Colonic mucosa (tissue), 4 donors: Measurements from ENCODE around the gene RAP1GDS1. TPM values are rescaled to one million over a fixed set of nuclear protein-coding genes. Genes with fewer than 3 reads are reported as not detected.

ENCODE experiments used
- DNase-seq: peaks from one replicate; pipeline ENCODE4 v3.0.0-alpha.2; 2020
- H3K27ac ChIP-seq: fragments of 200-600 bp; one replicate; pipeline ENCODE4 v1.8.0; 2021
- H3K27me3 ChIP-seq: fragments of 200-600 bp; one replicate; pipeline ENCODE4 v1.8.0; 2021
- H3K36me3 ChIP-seq: fragments of 200-600 bp; one replicate; pipeline ENCODE4 v1.8.0; 2021
- H3K4me1 ChIP-seq: fragments of 200-600 bp; one replicate; pipeline ENCODE4 v1.8.0; 2021; ENCODE audit warnings: mild to moderate bottlenecking
- H3K4me3 ChIP-seq: fragments of 200-600 bp; one replicate; pipeline ENCODE4 v1.8.0; 2021
- H3K9ac ChIP-seq, 2 donors: one replicate each; pipeline ENCODE4 v1.7.0; 2013; ENCODE audit warnings: control low read depth in 2 of 2, low read depth in 2 of 2, low read length in 2 of 2
- H3K9me3 ChIP-seq: fragments of 200-600 bp; one replicate; pipeline ENCODE4 v1.8.0; 2021
- intact Hi-C: fragments of 100-400 bp; cut with DNase I; formaldehyde crosslinking; loops from one replicate; pipeline ENCODE4 v1.14.1; 2022
- total RNA-seq, 2 donors: library from RNA; stranded (reverse); fragmentation: NEBNext Ultra II Directional in 1 of 2; extraction: Animal tissue kit (Norgen Biotek cat#: 25700) in 1 of 2; gene quantifications; one replicate each; pipeline ENCODE4 v1.2.1, GENCODE V29; 2021
- TF ChIP-seq, protein P1 (sequence below): fragments of 200-600 bp; IDR thresholded peaks from one replicate; pipeline ENCODE4 v1.8.0; 2022; ENCODE audit warnings: antibody characterized with exemption, mild to moderate bottlenecking
- donor health status: healthy.
- donor health status: DM: no; HTN: no; CAD: no.
- donor health status: DM: no; HTN: no; CAD: no.

Gene RAP1GDS1
- total RNA-seq, 2 donors from 2014 or later, result 38.4 to 42.3 TPM

DNA sequence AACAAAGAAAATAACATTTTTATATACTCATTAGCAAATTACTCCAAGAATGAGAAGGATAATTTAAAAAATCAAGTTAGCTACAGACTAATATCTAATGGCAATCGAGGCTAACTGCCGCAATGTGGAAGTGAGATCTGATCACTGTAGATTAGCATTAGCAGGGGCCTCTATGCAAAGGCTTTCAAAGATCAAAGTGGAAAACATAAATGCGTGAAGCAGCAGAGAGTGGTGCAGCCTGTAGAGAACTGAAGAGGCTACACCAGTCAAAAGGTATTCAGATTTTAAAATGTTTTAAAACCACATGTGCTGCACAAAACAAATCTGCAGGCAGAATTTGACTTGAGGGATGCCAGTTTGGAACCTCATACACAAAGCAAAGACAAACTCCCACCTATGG, 24.0 kb upstream of the RAP1GDS1 start:
- TF ChIP-seq, protein P1, sequence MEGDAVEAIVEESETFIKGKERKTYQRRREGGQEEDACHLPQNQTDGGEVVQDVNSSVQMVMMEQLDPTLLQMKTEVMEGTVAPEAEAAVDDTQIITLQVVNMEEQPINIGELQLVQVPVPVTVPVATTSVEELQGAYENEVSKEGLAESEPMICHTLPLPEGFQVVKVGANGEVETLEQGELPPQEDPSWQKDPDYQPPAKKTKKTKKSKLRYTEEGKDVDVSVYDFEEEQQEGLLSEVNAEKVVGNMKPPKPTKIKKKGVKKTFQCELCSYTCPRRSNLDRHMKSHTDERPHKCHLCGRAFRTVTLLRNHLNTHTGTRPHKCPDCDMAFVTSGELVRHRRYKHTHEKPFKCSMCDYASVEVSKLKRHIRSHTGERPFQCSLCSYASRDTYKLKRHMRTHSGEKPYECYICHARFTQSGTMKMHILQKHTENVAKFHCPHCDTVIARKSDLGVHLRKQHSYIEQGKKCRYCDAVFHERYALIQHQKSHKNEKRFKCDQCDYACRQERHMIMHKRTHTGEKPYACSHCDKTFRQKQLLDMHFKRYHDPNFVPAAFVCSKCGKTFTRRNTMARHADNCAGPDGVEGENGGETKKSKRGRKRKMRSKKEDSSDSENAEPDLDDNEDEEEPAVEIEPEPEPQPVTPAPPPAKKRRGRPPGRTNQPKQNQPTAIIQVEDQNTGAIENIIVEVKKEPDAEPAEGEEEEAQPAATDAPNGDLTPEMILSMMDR, result no peak
- no peak overlapping the region for H3K9ac ChIP-seq
- no peak overlapping the region for H3K27ac ChIP-seq
- H3K4me1 ChIP-seq, result no peaks in the 10 kb centered on the region
- no peak overlapping the region for H3K4me3 ChIP-seq
- no peaks in the 10 kb centered on the region for H3K36me3 ChIP-seq
- intact Hi-C loops, result no loop called here
- H3K9me3 ChIP-seq, result no peaks in the 10 kb centered on the region
- H3K27me3 ChIP-seq, result no peaks in the 10 kb centered on the region
- DNase-seq, result no peak

DNA sequence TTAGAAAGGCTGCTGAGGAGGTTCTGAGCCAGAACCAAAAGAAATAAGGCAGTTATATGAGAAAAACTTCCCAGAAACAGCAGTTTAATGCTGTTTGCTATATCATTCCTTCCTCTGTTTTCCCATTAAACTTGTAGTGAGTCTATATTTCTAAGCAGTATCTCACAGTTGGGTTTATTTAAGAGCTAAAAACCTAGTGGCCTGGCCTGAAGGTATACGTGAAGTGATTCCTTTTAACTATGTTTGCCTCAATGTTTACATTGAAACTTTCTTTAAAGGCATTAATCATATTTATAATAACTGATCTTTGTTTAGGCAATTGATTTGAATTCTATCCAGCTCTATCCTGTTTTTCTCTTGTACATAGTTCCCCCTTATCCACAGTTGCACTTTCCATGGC, 19.1 kb upstream of the RAP1GDS1 start:
- no peaks in the 10 kb centered on the region for H3K9me3 ChIP-seq
- no peak overlapping the region for H3K4me3 ChIP-seq
- no peaks in the 10 kb centered on the region for H3K36me3 ChIP-seq
- no peak for DNase-seq
- TF ChIP-seq, protein P1, result no peak
- no peaks in the 10 kb centered on the region for H3K4me1 ChIP-seq
- H3K9ac ChIP-seq, result no peak overlapping the region
- H3K27me3 ChIP-seq, result no peaks in the 10 kb centered on the region
- H3K27ac ChIP-seq, result no peak overlapping the region
- intact Hi-C loops, result no loop called here

DNA sequence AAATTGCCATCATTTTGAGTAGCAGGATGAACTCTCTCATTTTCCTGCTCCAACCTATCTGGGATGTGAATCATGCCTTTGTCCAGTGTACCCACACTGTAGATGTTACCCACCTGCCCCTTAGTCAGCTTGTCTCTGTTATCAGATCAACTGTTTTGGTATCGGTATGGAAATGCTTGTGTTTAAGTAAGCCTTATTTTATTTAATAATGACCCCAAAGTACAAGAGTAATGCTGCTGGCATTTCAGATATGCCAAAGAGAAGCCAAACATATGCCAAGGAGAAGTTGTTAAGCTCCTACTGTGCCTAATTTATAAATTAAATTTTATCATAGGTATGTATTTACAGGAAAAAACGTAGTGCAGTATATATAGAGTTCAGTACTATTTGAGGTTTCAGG, 18.6 kb upstream of the RAP1GDS1 start:
- no peaks in the 10 kb centered on the region for H3K27me3 ChIP-seq
- H3K4me1 ChIP-seq, result no peaks in the 10 kb centered on the region
- no peak for DNase-seq
- H3K27ac ChIP-seq, result no peak overlapping the region
- no peaks in the 10 kb centered on the region for H3K36me3 ChIP-seq
- H3K4me3 ChIP-seq, result no peak overlapping the region
- TF ChIP-seq, protein P1, result no peak
- no peaks in the 10 kb centered on the region for H3K9me3 ChIP-seq
- no peak overlapping the region for H3K9ac ChIP-seq
- intact Hi-C loops, result no loop called here

DNA sequence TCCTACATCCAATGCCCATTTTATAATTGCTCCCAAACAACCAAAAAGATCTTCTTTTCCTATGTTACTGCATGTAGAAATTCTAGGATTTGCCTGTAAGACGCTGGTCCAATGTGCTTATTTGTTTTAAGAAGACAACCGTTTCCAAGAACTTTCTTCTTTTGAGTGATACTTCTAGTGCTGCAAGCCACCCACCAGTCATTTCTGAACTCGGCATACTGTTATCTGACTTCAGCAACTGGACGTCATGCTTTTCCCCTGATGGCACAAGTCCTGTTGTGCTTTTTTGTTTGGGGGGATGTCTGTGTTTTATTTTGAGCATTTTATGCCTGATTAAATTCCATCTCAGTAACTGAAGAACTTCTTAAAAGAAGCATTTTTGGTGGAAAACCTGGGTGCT, 16.0 kb upstream of the RAP1GDS1 start:
- Histone ChIP-seq H3K9ac (no peak overlapping the region), H3K9me3 (no peaks in the 10 kb centered on the region), H3K4me3 (no peak overlapping the region), H3K4me1 (no peaks in the 10 kb centered on the region), H3K27me3 (no peaks in the 10 kb centered on the region), H3K27ac (no peak overlapping the region), H3K36me3 (no peaks in the 10 kb centered on the region)
- intact Hi-C loops, result no loop called here
- TF ChIP-seq, protein P1, result no peak
- DNase-seq, result no peak

DNA sequence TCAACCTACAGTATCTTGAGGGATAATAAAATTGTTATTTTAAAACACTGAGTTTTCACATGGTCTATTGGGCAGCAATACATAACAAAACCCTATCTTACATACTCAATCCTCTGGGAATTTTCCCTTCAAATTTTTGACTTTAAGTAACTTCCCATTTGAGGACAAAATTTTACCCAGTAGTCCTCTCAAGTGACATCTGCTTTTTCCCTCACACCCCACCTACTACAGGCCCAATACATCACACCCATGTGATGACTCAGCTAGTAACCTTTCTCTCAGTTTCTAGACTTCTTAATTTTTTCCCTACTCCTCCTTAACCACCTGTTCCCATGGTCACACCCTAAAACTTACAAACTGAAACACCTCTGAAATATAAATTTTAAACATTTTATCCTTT, 12.2 kb upstream of the RAP1GDS1 start:
- H3K36me3 ChIP-seq, result no peaks in the 10 kb centered on the region
- no peaks in the 10 kb centered on the region for H3K4me1 ChIP-seq
- H3K27me3 ChIP-seq, result no peaks in the 10 kb centered on the region
- H3K9me3 ChIP-seq, result no peaks in the 10 kb centered on the region
- no peak overlapping the region for H3K4me3 ChIP-seq
- intact Hi-C loops, result no loop called here
- no peak overlapping the region for H3K9ac ChIP-seq
- TF ChIP-seq, protein P1, result no peak
- no peak overlapping the region for H3K27ac ChIP-seq
- DNase-seq, result no peak

DNA sequence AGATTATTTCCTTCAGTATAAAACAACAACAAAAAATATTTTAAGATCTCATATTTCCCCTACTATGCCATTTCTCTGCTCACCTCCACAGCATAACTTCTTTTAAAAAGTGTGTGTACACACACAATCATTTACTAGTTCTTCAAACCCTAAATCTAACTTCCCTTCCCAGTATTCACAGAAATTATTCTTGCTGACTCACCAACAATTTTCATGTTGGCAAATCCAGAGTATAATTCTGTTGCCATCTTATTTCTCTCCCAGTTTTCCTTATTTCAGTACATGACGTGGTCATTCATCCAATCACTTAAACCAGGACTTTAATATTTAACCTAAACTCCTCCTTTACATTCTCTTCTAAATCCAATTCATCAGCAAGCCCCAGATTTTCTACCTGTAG, 11.4 kb upstream of the RAP1GDS1 start:
- TF ChIP-seq, protein P1, result no peak

More for the DNA sequence above, 11.4 kb upstream of the RAP1GDS1 start:
- Histone ChIP-seq H3K27me3 (no peaks in the 10 kb centered on the region), H3K9ac (no peak overlapping the region), H3K4me1 (no peaks in the 10 kb centered on the region), H3K9me3 (no peaks in the 10 kb centered on the region), H3K4me3 (no peak overlapping the region), H3K36me3 (no peaks in the 10 kb centered on the region), H3K27ac (no peak overlapping the region)
- no peak for DNase-seq
- intact Hi-C loops, result no loop called here
